ENCODE measurements around the gene MRPL55.
A peak's percentile ranks its signal among the peaks of the same experiment; 100 is the strongest.

Gene MRPL55

GRCh38 chr1:228109073-228109961, at the start of gene MRPL55:
TSS of gene MRPL55 (minus strand) at chr1:228109299. CDS start at chr1:228108260, 1,039 bp downstream.
- peak; percentile 95 to 98 for DNase-seq (ENCODE audit: low read depth in 2 of 2)

- no peak for DNase-seq (ENCODE audit: low read depth in 2 of 2)
These were observed 49.3 kb upstream of the MRPL55 start for GRCh38 chr1:228158151-228159007.

DNA sequence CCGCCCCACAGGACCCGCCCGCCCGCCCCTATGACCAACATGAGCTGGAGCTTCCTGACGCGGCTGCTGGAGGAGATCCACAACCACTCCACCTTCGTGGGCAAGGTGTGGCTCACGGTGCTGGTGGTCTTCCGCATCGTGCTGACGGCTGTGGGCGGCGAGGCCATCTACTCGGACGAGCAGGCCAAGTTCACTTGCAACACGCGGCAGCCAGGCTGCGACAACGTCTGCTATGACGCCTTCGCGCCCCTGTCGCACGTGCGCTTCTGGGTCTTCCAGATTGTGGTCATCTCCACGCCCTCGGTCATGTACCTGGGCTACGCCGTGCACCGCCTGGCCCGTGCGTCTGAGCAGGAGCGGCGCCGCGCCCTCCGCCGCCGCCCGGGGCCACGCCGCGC, 48.6 kb upstream of the MRPL55 start:
- no peak for DNase-seq (ENCODE audit: low read depth in 2 of 2)

DNA sequence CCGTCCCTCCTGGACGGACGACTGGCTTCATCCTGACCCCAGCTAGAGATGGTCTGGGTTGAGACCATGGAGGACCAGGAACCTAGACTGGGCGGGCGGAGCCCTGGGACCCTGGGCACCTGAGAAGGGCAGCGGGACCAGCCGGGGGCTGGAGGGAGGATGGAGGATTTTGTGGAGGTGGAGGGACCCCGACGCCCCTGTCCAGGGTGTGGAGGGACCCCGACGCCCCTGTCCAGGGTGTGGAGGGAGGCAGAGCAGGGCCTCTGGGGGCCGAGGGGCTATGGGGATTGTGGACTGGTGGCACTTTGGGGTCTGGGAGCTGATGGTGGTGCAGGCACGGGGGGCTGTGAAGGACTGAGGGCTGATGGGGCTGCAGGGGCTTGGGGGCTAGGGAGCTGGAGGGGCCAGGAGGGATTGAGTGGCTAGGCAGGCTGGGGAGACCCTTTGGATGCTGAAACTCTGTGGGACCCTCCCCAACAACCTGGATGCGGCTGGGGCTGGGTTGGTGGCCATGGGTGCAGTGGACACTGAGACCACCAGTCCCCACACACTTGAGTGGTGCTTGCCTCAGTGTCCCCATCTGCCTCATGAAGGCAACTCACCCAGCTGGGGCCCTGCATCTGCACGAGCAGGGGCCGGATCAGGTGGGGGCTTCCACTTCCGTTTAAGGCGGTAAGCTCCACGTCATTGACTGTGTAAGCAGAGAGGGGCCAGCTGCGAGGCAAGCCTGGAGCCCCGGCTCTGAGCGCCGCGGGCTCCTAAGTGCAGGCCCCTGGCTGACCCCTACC, 48.0 kb upstream of the MRPL55 start:
- no peak for DNase-seq (ENCODE audit: low read depth in 2 of 2)

- no peak for DNase-seq (ENCODE audit: low read depth in 2 of 2)
These were observed 47.4 kb upstream of the MRPL55 start for GRCh38 chr1:228156515-228156881.

GRCh38 chr1:228155596-228156514, 46.8 kb upstream of the MRPL55 start:
- no peak for DNase-seq (ENCODE audit: low read depth in 2 of 2)

- peak; percentile 51 to 56 for DNase-seq (ENCODE audit: low read depth in 2 of 2)
These were observed 45.8 kb upstream of the MRPL55 start for GRCh38 chr1:228154670-228155571.

- DNase-seq (ENCODE audit: low read depth in 2 of 2) = no peak
These were observed 45.0 kb upstream of the MRPL55 start for GRCh38 chr1:228154021-228154669.

DNA sequence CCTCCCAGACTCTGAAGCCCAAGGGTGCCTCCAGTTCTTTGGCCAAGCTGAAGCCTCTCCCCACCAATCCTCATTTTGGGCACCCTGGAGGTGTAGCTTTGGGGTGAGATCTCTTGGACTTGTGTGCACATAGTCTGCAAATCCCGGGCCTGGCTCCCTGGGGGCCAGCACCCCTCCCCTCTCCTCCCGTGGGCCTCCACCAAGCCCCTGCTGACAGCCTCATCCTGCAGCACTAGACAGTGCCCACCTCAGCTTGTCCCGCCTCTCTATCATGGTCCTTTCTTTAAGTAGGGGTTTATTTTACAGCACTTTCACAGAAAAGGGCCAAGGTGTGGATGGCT, 43.8 kb upstream of the MRPL55 start:
- DNase-seq (ENCODE audit: low read depth in 2 of 2) = no peak

DNA sequence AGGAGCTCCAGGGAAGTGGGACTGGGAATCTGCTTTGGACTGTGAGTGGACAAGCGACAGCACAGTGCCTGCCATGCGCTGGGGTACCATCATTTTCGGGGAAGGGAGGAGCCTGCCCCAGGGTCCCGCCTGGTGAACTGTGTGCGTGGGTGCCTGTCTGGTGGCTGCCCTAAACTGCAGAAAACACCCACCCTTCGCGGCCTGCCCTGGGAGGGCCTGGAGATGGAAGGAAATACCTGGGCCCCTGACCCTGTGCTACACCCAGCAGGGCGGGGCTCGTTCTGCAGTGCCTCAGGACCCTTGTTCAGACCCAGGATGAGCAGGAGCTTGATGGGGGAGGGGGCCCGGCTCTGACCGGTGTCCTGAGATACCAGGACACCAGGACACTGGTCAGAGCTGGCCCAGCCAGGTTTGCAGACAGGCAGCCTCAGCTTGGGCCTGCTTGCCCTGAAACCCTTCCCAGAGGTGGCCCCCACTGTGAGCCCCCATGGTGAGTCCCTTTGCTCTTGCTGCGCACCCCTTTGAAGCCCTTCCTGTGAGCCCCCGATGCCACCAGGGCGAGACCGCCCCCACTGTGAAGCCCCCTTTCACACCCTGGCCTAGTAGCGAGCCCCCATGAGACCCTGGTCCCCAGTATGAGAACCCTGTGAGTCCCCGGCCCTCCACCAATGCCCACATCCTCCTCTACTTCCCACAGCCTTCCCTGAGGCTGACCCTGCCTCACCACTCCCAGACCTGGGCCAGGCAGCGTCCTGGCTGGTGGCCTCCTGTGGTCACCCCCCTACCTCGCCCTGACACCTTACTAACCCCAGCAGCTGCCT, 43.2 kb upstream of the MRPL55 start:
- no peak for DNase-seq (ENCODE audit: low read depth in 2 of 2)

- DNase-seq (ENCODE audit: low read depth in 2 of 2) = no peak
These were observed 42.3 kb upstream of the MRPL55 start for GRCh38 chr1:228151180-228151925.

DNA sequence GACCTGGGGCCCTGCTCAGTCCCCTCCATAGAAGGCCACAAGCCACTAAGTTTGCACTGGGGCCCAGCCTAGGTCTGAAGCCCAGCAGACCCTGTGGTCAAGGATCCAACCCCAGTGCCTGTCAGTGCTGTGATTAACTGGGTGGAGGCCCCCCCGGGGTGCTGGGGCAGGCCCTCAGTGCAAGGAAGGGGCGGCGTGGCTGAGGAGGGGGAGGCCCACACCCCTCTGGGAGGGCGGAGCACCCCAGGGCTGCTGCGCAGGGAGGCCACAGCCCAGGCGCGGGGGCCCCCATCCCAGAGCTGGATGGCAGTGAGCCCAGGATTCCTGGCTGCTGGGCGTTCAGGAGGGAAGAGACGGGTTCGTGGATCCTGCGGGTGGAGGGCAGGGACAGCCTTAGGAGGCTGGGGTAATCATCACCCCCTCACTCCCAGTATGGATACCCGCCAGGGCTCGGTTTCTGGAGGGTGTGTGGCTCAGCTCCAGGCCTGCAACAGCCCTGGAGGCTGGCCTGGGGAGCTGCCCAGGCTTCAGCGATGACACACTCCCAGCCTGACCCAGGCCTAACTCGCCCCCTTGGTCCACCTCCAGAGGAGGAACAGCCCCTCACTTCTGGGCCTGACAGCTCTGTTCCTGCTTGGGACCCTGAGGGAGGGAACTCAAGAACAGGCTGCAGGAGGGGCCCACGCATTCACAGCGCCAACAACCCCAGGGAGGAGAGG, 41.5 kb upstream of the MRPL55 start:
- DNase-seq (ENCODE audit: low read depth in 2 of 2) = no peak

- no peak for DNase-seq (ENCODE audit: low read depth in 2 of 2)
These were observed 41.0 kb upstream of the MRPL55 start for GRCh38 chr1:228150120-228150460.

- DNase-seq (ENCODE audit: low read depth in 2 of 2) = no peak
These were observed 40.5 kb upstream of the MRPL55 start, which contains the start of gene GJC2 for GRCh38 chr1:228149406-228150119. TSS of gene GJC2 (plus strand) at chr1:228149930. CDS start at chr1:228157759, 7,829 bp downstream.

DNA sequence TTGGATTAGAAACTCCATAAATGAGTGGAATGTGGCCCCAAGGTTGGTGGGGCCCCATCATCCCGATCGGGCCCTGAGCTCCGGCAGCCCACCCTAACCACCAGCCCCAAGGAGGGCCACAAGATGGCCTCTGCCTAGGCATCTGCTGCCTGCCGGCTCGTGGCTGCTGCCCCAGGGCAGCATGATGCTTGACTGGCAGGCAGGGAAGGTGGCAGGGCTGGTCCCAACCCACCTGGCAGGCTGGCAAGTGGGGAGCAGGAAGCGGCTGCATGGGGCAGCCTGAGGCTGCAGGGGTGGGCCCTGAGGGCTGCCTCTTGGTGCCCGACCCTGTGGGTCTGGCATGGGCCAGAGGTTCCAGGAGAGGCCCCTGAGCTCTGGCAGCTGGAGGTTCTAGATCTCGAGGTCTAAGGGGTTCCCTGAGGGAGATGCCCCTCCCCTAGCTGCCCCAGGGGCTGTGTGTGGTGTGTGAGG, 39.9 kb upstream of the MRPL55 start:
- no peak for DNase-seq (ENCODE audit: low read depth in 2 of 2)

DNA sequence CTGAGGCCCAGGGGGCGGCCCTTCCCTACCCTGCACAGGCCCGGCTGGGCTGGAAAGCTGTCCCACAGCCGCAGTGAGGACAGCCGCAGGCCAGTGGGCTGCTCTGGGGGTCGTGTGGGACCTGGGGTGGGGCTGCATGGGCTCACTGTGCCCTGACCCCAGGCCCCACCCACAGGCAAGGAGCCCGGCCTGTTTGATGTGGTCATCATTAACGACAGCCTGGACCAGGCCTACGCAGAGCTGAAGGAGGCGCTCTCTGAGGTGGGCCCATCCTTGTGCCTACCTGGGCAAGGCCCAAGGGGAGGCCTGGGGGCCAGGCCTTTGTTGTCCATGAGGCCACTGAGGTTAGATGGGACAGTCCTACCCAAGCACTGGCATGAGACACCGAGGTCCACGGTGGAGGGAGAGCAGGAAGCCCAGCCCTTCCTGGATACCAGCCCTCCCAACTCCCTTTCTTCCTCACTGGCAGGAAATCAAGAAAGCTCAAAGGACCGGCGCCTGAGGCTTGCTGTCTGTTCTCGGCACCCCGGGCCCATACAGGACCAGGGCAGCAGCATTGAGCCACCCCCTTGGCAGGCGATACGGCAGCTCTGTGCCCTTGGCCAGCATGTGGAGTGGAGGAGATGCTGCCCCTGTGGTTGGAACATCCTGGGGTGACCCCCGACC, 39.2 kb upstream of the MRPL55 start:
- no peak for DNase-seq (ENCODE audit: low read depth in 2 of 2)

Data from stimulated activated CD4-positive, alpha-beta T cell treated with anti-CD3 and anti-CD28 coated beads, Interleukin-15, amount 100 ng/mL, for 48 hours (primary cell).